Testis (tissue), 3 donors: Measurements from ENCODE around the gene HSPA12A. TPM values are rescaled to one million over a fixed set of nuclear protein-coding genes. Genes with fewer than 3 reads are reported as not detected.

Source experiments
- DNase-seq: peaks from one replicate; pipeline ENCODE4 v3.0.0-alpha.2; 2019
- H3K27ac ChIP-seq, 2 donors: fragments of 200-600 bp; sonication (generic); one replicate each; pipeline ENCODE4 v1.5.1; 2019
- H3K27me3 ChIP-seq: fragments of 200-600 bp; sonication (generic); one replicate; pipeline ENCODE4 v1.5.1; 2019
- H3K36me3 ChIP-seq: fragments of 200-600 bp; sonication (generic); one replicate; pipeline ENCODE4 v1.5.1; 2017; ENCODE audit warnings: low read depth; ENCODE audit errors: missing control alignments
- H3K4me1 ChIP-seq: fragments of 200-600 bp; sonication (generic); one replicate; pipeline ENCODE4 v1.5.1; 2019
- H3K4me3 ChIP-seq, 2 donors: fragments of 200-600 bp; sonication (generic); one replicate each; pipeline ENCODE4 v1.5.1; 2017 to 2019
- H3K9me3 ChIP-seq: fragments of 200-600 bp; sonication (generic); one replicate; pipeline ENCODE4 v1.5.1; 2017
- POLR2A ChIP-seq: fragments of 450-650 bp; IDR thresholded peaks from one replicate; pipeline ENCODE4 v1.6.1; 2017; ENCODE audit warnings: antibody characterized with exemption, mild to moderate bottlenecking, moderate library complexity
- WGBS, 2 donors: methylation state at CpG; one replicate each; pipeline ENCODE4 v1.1.5; 2018; 5-methylcytosine and 5-hydroxymethylcytosine counted together
- intact Hi-C: fragments of 100-400 bp; cut with DNase I; formaldehyde crosslinking; loops from one replicate; pipeline ENCODE4 v1.15.1; 2023; ENCODE audit warnings: low total_unique reads
- polyA plus RNA-seq: library from polyadenylated mRNA; stranded (reverse); fragments of 350-450 nt; fragmentation: Illumina TruSeq; extraction: RNeasy Lipid Tissue Mini Kit (QIAGEN cat#74804); gene quantifications from one replicate; pipeline ENCODE4 v1.2.3, GENCODE V29; 2014; ENCODE audit warnings: low read depth, low replicate concordance; ENCODE audit not compliant: insufficient read depth
- total RNA-seq, 2 donors: library from RNA; depleted of rRNA; stranded (reverse); fragments of >200 nt; gene quantifications; one replicate each; pipeline ENCODE4 v1.2.3, GENCODE V29; 2016
- TF ChIP-seq, protein P1 (sequence below), 3 experiments: fragments of 450-650 bp in 2 of 3; fragments of 200-600 bp in 1 of 3; sonication (generic) in 1 of 3; IDR thresholded peaks; one replicate each; pipeline ENCODE4 v1.5.1; 2016 to 2019; ENCODE audit warnings: antibody characterized with exemption in 3 of 3, mild to moderate bottlenecking in 2 of 3, moderate library complexity in 1 of 3

HSPA12A gene
- total and polyA plus RNA-seq, 3 donors from 2014 or later, result 20.9 to 34.6 (median 28.4) TPM

- H3K4me3 ChIP-seq, result no peak overlapping the region
- 87 to 89% methylated on average over 10 to 14 of the region's 14 CpGs for WGBS, 2 donors
- TF ChIP-seq, protein P1, sequence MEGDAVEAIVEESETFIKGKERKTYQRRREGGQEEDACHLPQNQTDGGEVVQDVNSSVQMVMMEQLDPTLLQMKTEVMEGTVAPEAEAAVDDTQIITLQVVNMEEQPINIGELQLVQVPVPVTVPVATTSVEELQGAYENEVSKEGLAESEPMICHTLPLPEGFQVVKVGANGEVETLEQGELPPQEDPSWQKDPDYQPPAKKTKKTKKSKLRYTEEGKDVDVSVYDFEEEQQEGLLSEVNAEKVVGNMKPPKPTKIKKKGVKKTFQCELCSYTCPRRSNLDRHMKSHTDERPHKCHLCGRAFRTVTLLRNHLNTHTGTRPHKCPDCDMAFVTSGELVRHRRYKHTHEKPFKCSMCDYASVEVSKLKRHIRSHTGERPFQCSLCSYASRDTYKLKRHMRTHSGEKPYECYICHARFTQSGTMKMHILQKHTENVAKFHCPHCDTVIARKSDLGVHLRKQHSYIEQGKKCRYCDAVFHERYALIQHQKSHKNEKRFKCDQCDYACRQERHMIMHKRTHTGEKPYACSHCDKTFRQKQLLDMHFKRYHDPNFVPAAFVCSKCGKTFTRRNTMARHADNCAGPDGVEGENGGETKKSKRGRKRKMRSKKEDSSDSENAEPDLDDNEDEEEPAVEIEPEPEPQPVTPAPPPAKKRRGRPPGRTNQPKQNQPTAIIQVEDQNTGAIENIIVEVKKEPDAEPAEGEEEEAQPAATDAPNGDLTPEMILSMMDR (IDR thresholded peaks at IDR 0.05), result no peak
- no peak for TF ChIP-seq POLR2A
- no peaks in the 10 kb centered on the region for H3K9me3 ChIP-seq
- H3K4me1 ChIP-seq, result peaks cover 6% of the 10 kb centered on the region
- no peaks in the 10 kb centered on the region for H3K27me3 ChIP-seq
- H3K36me3 ChIP-seq, result no peaks in the 10 kb centered on the region
- no peak overlapping the region for H3K27ac ChIP-seq
- intact Hi-C loops, result no loop called here
- no peak for DNase-seq
Observed at GRCh38 chr10:116730464-116731260, 11.7 kb downstream of the HSPA12A start.

- Histone ChIP-seq H3K4me1 (no peaks in the 10 kb centered on the region), H3K36me3 (no peaks in the 10 kb centered on the region), H3K27ac (no peak overlapping the region), H3K9me3 (no peaks in the 10 kb centered on the region), H3K27me3 (no peaks in the 10 kb centered on the region), H3K4me3 (no peak overlapping the region)
- 88 to 95% methylated on average over 4 to 7 of the region's 7 CpGs for WGBS, 2 donors
- DNase-seq, result no peak
- TF ChIP-seq POLR2A, result no peak
- TF ChIP-seq, protein P1 (IDR thresholded peaks at IDR 0.05), result no peak
- intact Hi-C loops, result no loop called here
Observed at GRCh38 chr10:116729243-116729642, 13.1 kb downstream of the HSPA12A start.

GRCh38 chr10:116728526-116729096 is 13.8 kb downstream of the HSPA12A start:
- Histone ChIP-seq H3K4me1 (no peaks in the 10 kb centered on the region), H3K36me3 (no peaks in the 10 kb centered on the region), H3K9me3 (no peaks in the 10 kb centered on the region), H3K27ac (no peak overlapping the region), H3K4me3 (no peak overlapping the region), H3K27me3 (no peaks in the 10 kb centered on the region)
- intact Hi-C loops, result no loop called here
- DNase-seq, result no peak
- WGBS, 2 donors, result 67 to 93% methylated on average over 3 to 5 of the region's 5 CpGs
- TF ChIP-seq POLR2A, result no peak
- TF ChIP-seq, protein P1 (IDR thresholded peaks at IDR 0.05), result no peak

DNA sequence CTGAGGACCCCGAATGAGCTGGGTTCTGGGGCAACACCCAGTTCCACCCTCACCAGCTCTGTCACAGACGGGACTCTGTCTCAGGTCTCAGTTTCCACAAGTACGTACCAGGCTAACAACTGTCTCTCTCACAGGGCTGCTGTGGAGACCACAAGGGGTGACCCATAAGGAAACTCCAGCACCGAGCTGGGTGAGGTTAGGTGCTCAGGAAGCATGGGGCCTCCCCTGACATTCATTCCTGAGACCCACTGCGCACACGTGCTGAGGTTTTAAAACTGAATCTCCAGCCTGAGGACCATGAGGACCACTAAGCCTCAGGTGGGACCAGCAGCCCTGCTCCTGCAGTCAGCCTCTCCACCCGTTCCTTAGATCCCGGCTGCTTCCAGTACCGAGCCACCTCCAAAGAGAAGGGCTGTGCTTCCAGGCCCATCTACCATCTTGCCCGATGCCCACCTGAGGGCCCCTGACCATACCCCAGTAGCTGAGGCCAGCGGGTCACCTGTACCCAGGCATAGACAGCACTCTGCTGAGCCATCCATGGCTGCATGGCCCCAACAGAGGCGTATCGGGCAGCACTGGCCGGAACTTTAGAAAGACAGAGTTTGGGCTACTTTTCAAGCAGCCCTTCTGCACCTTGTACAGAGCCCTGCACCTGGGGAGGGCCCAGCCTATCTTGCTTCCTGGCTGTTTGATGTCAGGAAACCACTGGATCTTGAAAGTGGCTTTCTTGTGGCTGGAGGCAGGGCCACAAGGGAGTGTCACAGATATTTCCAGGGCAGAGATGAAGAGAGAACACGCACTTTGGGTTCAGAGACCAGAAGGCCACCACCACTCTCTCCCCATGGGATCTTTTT is 18.7 kb downstream of the HSPA12A start:
- Histone ChIP-seq H3K9me3 (no peaks in the 10 kb centered on the region), H3K27ac (no peak overlapping the region), H3K4me3 (no peak overlapping the region), H3K4me1 (peaks cover 34% of the 10 kb centered on the region), H3K27me3 (no peaks in the 10 kb centered on the region), H3K36me3 (no peaks in the 10 kb centered on the region)
- no peak for DNase-seq
- intact Hi-C loops, result no loop called here
- WGBS, 2 donors, result 90 to 96% methylated on average over 4 to 15 of the region's 15 CpGs
- no peak for TF ChIP-seq POLR2A
- TF ChIP-seq, protein P1 (IDR thresholded peaks at IDR 0.05), result no peak
